Activated naive CD8-positive, alpha-beta T cell (primary cell): ENCODE measurements around the gene RFTN1.
A peak's percentile ranks its signal among the peaks of the same experiment; 100 is the strongest.

Source experiments
- H3K27ac Mint-ChIP-seq: one replicate; pipeline ENCODE4 v1.8.0; 2021; ENCODE audit warnings: mixed read lengths
- H3K27me3 Mint-ChIP-seq: one replicate; pipeline ENCODE4 v1.8.0; 2021; ENCODE audit warnings: mixed read lengths
- H3K36me3 Mint-ChIP-seq: one replicate; pipeline ENCODE4 v1.8.0; 2021; ENCODE audit warnings: mixed read lengths
- H3K4me1 Mint-ChIP-seq: one replicate; pipeline ENCODE4 v1.8.0; 2021; ENCODE audit warnings: low read depth, mixed read lengths
- H3K4me3 Mint-ChIP-seq: one replicate; pipeline ENCODE4 v1.8.0; 2021; ENCODE audit warnings: mild to moderate bottlenecking, mixed read lengths
- H3K9me3 Mint-ChIP-seq: one replicate; pipeline ENCODE4 v1.8.0; 2021; ENCODE audit warnings: low read depth, mixed read lengths

RFTN1 gene

GRCh38 chr3:16298891-16299290 is 214.6 kb downstream of the RFTN1 start:
- H3K27ac Mint-ChIP-seq = peak overlapping the region; percentile 88
- H3K4me3 Mint-ChIP-seq = peak overlapping the region; percentile 40
- H3K9me3 Mint-ChIP-seq = no peaks in the 10 kb centered on the region
- H3K4me1 Mint-ChIP-seq = peaks cover 98% of the 10 kb centered on the region
- H3K27me3 Mint-ChIP-seq = no peaks in the 10 kb centered on the region
- peaks cover 36% of the 10 kb centered on the region for H3K36me3 Mint-ChIP-seq

- Mint-ChIP-seq H3K9me3 (no peaks in the 10 kb centered on the region), H3K4me1 (peaks cover 99% of the 10 kb centered on the region), H3K36me3 (peaks cover 40% of the 10 kb centered on the region), H3K4me3 (peak overlapping the region; percentile 40), H3K27ac (peak overlapping the region; percentile 88), H3K27me3 (no peaks in the 10 kb centered on the region)
Observed at GRCh38 chr3:16297997-16298885, 215.3 kb downstream of the RFTN1 start.

DNA sequence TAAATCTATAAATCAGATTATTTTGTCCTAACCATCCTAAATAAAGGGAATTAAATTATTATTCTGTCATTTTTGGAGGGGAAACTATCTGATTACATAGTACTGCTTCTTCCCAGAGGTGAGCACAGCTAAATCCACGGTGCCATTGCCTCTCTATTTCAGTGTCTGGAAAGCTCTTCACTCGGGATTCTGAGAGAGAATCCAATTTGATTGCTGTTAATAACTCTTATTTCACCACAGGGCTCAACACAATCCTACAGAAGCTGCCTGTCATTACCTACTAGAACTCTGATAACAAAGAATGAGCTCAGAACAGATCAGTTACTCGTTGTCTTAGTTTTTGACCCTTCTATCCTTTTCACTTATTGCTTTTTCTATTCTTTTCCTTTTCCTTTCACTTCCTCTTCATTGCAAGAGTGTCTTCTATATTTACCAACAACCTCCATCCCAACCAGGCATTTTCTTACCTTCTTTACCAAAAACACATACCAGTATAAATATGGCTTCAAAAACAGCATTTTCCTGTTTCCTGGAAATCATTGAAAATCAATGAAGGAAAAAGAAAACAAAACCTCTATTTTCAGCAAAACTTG is 218.1 kb downstream of the RFTN1 start:
- Mint-ChIP-seq H3K4me1 (peaks cover 92% of the 10 kb centered on the region), H3K36me3 (peaks cover 41% of the 10 kb centered on the region), H3K9me3 (no peaks in the 10 kb centered on the region), H3K27ac (peak overlapping the region; percentile 88), H3K4me3 (peak overlapping the region; percentile 66), H3K27me3 (no peaks in the 10 kb centered on the region)

DNA sequence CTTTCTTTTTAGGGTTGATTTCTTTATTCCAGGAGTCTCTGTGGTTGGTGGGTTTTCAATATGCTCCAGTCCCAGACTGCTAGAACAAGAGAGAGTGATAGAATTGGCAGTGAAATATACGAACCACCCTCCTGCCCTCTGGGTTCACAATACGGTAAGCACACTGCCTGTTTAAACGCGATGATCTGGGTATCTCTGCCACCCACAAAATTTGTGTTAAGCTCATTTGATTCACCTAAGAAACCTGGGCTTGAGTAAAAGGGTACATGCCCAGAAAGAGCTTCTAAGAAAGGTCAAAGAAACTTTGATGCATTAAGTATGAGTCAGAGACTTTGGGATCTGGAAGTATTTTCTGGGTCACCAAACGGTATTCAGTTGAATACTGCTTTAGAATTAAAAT is 218.7 kb downstream of the RFTN1 start:
- Mint-ChIP-seq H3K27ac (peak overlapping the region; percentile 88), H3K4me1 (peaks cover 91% of the 10 kb centered on the region), H3K9me3 (no peaks in the 10 kb centered on the region), H3K27me3 (no peaks in the 10 kb centered on the region), H3K4me3 (peak overlapping the region; percentile 66), H3K36me3 (peaks cover 41% of the 10 kb centered on the region)

DNA sequence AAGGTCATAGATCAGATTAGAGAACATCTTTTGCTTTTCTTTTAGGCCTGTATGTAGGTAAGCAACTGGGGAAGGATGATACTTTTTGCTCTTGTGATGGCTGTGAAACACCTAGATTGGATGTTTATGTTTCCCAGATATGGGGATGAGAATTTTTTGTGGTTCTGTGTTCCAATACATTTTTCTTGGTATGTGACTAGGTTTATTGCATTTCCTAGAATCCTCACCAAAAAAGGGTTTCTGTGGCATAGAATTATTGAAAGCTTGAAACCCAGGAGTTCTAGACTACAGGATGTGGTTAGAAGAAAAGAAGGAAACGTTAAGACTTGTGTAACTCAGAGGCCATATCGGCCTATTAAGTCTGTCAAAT is 222.7 kb downstream of the RFTN1 start:
- Mint-ChIP-seq H3K27me3 (no peaks in the 10 kb centered on the region), H3K36me3 (peaks cover 29% of the 10 kb centered on the region), H3K9me3 (no peaks in the 10 kb centered on the region), H3K27ac (peak overlapping the region; percentile 97), H3K4me3 (peak overlapping the region; percentile 93), H3K4me1 (peaks cover 92% of the 10 kb centered on the region)

GRCh38 chr3:16290007-16290826 is 223.3 kb downstream of the RFTN1 start:
- Mint-ChIP-seq H3K27me3 (no peaks in the 10 kb centered on the region), H3K36me3 (peaks cover 24% of the 10 kb centered on the region), H3K27ac (peak overlapping the region; percentile 97), H3K9me3 (no peaks in the 10 kb centered on the region), H3K4me3 (peak overlapping the region; percentile 93), H3K4me1 (peaks cover 92% of the 10 kb centered on the region)

DNA sequence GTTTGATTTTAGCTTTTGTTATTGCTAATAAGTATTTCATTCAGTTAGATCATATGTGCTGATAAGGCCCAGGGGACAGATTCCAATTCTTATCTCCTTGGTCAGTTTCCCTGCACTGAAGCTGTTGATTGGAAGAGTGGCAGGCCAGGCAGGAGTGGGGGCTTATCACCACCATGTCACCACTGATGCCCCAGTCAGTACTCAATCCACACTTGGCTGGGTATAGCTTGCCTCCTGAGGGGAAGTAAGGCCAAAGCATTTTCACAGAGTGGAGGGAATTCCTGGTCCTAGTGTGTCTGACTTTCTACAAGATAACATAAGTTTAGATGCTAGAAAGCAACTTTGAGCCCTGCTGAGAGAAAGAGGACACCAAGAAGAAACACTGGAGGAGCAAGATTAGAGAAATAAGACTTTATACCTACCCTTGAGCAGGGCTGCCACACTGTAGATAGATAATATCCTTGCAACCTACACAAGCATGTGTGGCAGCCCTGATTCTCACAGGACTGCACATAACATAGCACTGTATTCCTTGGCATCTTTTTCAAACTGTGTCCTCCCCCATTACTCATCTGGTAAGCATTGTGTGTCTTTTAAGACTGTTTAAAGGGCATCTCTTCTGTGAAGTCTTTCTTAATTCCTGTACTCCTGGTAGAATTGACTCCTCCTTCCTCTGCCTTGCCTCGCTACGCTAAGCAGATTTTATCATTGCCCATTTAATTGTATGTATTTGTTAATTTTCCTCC is 224.2 kb downstream of the RFTN1 start:
- Mint-ChIP-seq H3K9me3 (no peaks in the 10 kb centered on the region), H3K27ac (peak overlapping the region; percentile 97), H3K36me3 (peaks cover 30% of the 10 kb centered on the region), H3K4me1 (peaks cover 92% of the 10 kb centered on the region), H3K4me3 (peak overlapping the region; percentile 93), H3K27me3 (no peaks in the 10 kb centered on the region)

- peak overlapping the region; percentile 93 for H3K4me3 Mint-ChIP-seq
- H3K4me1 Mint-ChIP-seq = peaks cover 88% of the 10 kb centered on the region
- no peaks in the 10 kb centered on the region for H3K27me3 Mint-ChIP-seq
- peak overlapping the region; percentile 97 for H3K27ac Mint-ChIP-seq
- no peaks in the 10 kb centered on the region for H3K9me3 Mint-ChIP-seq
- peaks cover 27% of the 10 kb centered on the region for H3K36me3 Mint-ChIP-seq
Observed at GRCh38 chr3:16288664-16289063, 224.8 kb downstream of the RFTN1 start.

DNA sequence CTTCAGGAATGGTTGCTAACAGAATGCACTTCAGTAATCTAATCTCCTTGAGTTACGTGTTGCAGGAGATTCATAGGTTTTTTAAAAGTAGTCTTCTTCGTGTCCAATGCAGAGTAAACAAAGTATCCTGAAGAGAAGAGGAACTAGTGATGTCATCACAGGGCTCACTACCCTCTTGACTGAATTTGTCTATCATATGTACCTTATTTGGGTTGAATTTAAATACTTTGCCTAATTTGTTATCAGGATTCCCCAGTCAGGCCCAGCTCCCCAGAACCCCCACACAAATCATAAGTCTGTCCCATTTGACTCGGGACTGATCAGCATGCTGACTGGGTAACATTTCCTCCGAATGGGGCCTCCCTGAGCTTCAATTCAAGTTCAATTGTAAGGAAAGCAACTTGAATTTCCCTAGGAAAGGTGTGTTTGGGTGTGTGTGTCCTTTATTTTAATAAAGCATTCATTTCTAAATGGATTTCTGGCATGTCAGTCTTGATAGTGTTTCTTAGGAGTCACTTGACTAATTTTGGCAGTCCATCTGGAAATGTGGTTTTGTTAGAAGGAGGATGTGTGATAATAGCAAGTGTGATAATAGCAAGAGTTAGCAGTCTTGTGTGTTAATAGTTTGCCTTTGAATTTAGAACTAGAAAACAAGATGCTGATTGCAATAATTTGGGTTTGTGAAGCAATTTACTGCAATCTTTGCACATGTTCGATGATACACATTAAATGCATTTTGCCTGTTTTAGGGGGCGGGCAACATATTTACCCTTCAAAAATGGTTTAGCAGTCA is 226.6 kb downstream of the RFTN1 start:
- Mint-ChIP-seq H3K9me3 (no peaks in the 10 kb centered on the region), H3K36me3 (peaks cover 26% of the 10 kb centered on the region), H3K27ac (peak overlapping the region; percentile 97), H3K27me3 (no peaks in the 10 kb centered on the region), H3K4me1 (peaks cover 85% of the 10 kb centered on the region), H3K4me3 (peak overlapping the region; percentile 93)

DNA sequence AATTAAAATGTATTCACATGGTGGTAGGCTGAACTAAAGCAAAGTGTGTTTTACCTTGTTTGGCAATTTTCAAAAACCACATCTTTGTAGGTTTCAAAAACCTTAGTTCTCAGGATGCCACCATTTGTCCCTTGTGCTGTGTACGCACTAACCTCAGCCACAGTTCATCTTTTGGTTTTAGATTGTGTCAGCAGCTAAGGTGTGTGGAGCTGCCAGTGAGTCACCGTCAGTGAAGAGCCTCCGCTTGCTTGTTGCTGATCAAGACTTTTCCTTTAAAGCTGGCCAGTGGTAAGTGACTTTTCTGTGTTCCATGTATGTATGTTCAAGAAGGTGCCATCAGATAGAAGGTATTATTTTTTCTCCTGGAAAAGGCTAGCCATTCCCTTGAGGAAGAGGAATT is 227.3 kb downstream of the RFTN1 start:
- H3K27me3 Mint-ChIP-seq = no peaks in the 10 kb centered on the region
- H3K4me3 Mint-ChIP-seq = peak overlapping the region; percentile 93
- peaks cover 28% of the 10 kb centered on the region for H3K36me3 Mint-ChIP-seq
- no peaks in the 10 kb centered on the region for H3K9me3 Mint-ChIP-seq
- H3K4me1 Mint-ChIP-seq = peaks cover 78% of the 10 kb centered on the region
- peak overlapping the region; percentile 97 for H3K27ac Mint-ChIP-seq

GRCh38 chr3:16284633-16285032 is 228.9 kb downstream of the RFTN1 start:
- Mint-ChIP-seq H3K4me1 (peaks cover 63% of the 10 kb centered on the region), H3K27ac (peak overlapping the region; percentile 97), H3K9me3 (no peaks in the 10 kb centered on the region), H3K27me3 (no peaks in the 10 kb centered on the region), H3K36me3 (peaks cover 28% of the 10 kb centered on the region), H3K4me3 (peak overlapping the region; percentile 93)

DNA sequence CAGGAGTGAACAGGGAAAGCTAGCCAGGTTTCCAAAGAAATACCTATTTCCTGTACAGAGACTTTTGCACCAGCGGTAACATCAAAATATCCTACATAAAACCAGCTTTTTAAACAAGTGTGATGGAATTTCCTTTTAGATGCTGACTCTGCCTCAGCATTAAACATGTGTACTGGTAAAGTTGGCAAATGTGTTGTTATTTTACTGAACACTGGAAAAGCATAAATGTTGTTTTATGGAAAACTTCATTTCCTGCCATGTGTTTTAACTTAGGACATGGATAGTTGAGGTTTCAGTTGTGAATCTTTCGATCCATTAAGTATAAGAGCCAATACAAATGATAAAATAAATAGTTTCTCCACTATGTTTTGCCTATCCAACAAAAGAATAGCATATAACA is 232.8 kb downstream of the RFTN1 start:
- peaks cover 24% of the 10 kb centered on the region for H3K4me1 Mint-ChIP-seq
- H3K4me3 Mint-ChIP-seq = no peak overlapping the region
- no peaks in the 10 kb centered on the region for H3K27me3 Mint-ChIP-seq
- no peaks in the 10 kb centered on the region for H3K9me3 Mint-ChIP-seq
- peaks cover 28% of the 10 kb centered on the region for H3K36me3 Mint-ChIP-seq
- no peak overlapping the region for H3K27ac Mint-ChIP-seq

DNA sequence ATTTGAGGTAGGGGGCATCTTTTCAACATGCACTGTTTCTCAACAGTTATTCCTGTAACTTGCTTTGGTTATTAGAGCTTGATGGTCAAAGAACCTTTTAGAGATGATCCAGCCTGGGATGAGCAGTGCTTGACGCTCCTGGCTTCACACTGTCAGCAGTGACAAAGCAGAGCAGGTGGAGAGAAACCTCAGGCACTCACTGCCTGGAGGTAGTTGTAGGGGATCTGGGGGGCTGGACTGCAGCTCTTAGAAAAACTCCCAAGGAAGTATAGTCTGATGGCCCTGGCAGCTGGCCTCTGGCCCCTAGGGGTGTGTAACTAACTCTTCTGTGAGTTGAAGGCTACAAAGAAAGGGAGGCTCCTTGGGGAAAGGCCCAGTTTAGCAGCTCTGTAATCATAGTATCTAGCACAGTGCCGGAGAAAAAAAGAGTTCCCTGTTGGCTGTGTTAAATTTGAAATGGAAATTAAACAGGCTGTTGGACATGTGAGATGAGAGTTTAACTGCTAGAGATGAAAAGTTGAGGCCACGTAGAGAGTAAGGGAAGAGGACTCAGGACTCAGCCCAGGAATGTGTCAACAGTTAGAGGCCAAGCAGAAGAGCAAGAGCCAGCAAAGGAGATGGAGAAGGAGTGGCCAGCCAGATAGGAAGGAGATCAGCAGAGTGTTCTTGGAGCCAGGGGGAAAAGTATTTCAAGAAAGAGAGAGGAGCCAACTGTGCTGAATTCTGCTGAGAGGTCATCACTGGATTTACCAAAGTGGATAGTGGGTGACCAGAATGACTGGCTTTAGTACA is 234.3 kb downstream of the RFTN1 start:
- H3K27me3 Mint-ChIP-seq = no peaks in the 10 kb centered on the region
- H3K9me3 Mint-ChIP-seq = no peaks in the 10 kb centered on the region
- H3K4me1 Mint-ChIP-seq = peaks cover 10% of the 10 kb centered on the region
- H3K4me3 Mint-ChIP-seq = no peak overlapping the region
- peaks cover 29% of the 10 kb centered on the region for H3K36me3 Mint-ChIP-seq
- H3K27ac Mint-ChIP-seq = no peak overlapping the region
